Measurements from ENCODE around the gene LHPP. TPM values are rescaled to one million over a fixed set of nuclear protein-coding genes. Genes with fewer than 3 reads are reported as not detected.

The LHPP gene
- total and polyA plus RNA-seq, 9 donors = 4.3 to 19.9 (median 12.6) TPM

DNA sequence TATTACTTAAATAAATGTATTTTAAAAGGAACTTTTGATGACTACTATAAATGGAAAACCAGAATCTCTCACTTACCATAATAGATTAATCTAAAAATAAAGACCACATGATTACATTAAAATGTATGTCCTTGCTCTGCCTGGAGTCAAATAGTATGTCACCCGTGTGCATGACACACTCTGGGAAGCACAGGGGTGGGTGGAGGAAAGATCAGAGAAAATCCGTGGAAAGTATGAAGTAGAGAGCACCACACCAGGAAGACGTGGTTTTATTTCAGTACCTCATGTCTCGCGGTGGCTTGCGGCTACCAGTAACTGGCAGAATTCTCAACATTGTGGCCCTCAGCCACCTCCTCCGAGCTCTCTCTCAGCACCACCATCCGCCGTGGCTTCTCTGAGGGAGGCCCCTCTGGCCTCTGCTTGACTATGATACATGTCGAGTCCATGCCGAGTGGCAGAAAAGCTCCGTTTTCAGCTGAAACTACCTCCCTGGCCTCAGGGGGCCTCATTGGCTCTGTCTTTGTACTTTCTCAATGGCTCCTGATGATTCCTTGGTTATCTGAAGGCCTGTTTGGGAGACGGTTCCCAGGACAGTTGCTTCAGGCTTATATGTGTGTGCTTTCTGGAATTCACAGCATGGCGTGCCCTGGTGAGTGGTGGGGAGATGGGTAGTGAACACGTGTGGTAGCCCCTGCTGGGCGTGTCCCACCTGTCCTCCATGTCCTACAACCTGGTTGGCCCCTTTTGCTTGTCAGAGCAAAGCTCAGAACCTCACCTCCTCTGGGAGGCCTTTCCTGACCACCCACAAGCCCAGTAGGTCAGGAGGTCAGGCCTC, 49.8 kb downstream of the LHPP start:
- no peak for DNase-seq
- Histone ChIP-seq H3K4me3 (no peak overlapping the region), H3K4me1 (ENCODE audit: insufficient read depth) (no peaks in the 10 kb centered on the region), H3K27ac (no peak overlapping the region), H3K27me3 (no peaks in the 10 kb centered on the region), H3K9me3 (no peaks in the 10 kb centered on the region), H3K36me3 (no peaks in the 10 kb centered on the region)
- WGBS, 3 donors = 88 to 94% (median 91%) methylated on average over 16 of the region's 16 CpGs
- intact Hi-C loops (cut with DNase I) = no loop called here
- no peak for TF ChIP-seq POLR2A (IDR thresholded peaks at IDR 0.05)
- no peak for TF ChIP-seq EP300 (IDR thresholded peaks at IDR 0.05)
- no peak for TF ChIP-seq CTCF (IDR thresholded peaks at IDR 0.05)

DNA sequence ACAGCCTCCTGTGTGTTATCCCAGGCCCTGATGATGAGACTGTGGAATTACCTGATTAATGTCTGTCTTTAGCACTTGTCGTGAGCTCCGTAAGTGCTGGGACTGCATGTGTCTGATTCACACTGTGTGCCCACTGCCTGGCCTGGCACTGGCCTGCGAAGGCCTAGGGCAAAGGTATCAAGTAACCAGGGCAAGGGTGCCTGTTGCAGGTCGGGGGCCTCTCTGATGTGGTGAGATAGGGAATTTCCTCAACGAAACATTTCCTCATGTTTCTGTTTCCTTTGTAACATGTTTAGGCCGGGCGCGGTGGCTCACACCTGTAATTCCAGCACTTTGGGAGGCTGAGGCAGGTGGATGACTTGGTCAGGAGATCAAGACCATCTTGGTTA, 50.4 kb downstream of the LHPP start:
- Histone ChIP-seq H3K27ac (no peak overlapping the region), H3K4me3 (no peak overlapping the region), H3K9me3 (no peaks in the 10 kb centered on the region), H3K4me1 (ENCODE audit: insufficient read depth) (no peaks in the 10 kb centered on the region), H3K27me3 (no peaks in the 10 kb centered on the region), H3K36me3 (no peaks in the 10 kb centered on the region)
- no peak for TF ChIP-seq POLR2A (IDR thresholded peaks at IDR 0.05)
- no peak for TF ChIP-seq EP300 (IDR thresholded peaks at IDR 0.05)
- 94 to 97% (median 96%) methylated on average over 8 of the region's 8 CpGs for WGBS, 3 donors
- intact Hi-C loops (cut with DNase I) = no loop called here
- no peak for DNase-seq

DNA sequence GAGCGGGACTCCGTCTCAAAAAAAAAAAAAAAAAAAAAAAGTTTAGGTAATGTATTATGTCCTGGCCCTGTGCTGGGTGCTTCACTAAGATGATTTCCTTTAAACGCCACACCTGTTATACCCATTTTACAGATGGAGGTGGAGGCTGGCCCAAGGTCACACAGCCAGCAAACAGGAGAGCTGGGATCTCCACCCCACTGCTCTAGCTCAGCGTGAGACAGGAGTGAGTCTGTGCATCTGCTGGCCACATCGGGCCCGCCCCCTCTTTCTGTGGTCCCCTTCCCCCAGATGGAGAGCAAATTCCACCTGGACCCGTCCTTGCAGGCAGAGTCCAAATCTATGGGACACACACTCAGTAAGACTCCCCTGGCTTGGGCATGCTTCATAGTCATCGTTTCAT, 51.0 kb downstream of the LHPP start:
- H3K9me3 ChIP-seq = no peaks in the 10 kb centered on the region
- TF ChIP-seq POLR2A (IDR thresholded peaks at IDR 0.05) (no peak), EP300 (IDR thresholded peaks at IDR 0.05) (no peak), CTCF (IDR thresholded peaks at IDR 0.05) (no peak)
- no peaks in the 10 kb centered on the region for H3K4me1 ChIP-seq (ENCODE audit: insufficient read depth)
- WGBS, 3 donors = 94% methylated on average over 6 to 8 of the region's 8 CpGs
- intact Hi-C loops (cut with DNase I) = no loop called here
- no peaks in the 10 kb centered on the region for H3K36me3 ChIP-seq
- H3K27me3 ChIP-seq = no peaks in the 10 kb centered on the region
- no peak for DNase-seq
- H3K4me3 ChIP-seq = no peak overlapping the region
- H3K27ac ChIP-seq = no peak overlapping the region

DNA sequence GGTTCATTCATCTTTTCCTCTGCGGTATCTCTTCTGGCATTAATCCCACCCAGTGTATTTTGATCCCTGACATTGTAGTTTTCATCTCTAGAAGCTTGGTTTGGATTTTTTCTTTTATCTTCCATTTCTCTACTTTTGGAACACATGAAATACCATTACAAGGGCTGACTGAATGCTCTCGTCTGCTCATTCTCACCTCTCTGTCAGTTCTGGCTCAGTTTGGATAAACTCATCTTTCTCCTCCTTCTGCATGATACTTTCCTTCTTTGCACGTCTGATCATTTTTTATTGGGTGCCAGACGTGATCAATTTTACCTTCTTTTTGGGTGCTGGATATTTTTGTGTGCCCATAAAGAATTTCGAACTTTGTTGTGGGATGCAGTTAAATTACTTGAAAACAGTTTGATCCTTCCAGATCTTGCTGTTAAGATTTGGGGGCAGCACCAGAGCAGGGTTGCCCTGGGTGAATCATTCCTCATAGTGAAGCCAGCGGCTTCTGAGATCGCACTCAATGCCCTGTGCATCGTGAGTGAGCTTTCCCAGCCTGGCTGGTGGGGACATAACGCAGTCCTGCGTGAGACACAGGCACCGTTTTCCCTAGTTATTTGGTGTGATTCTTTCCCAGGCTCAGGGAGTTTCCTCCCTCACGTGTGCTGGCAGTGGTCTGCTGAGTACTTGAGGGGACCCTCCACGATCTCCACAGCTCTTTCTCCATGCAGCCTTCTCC, 53.8 kb downstream of the LHPP start:
- H3K4me1 ChIP-seq (ENCODE audit: insufficient read depth) = no peaks in the 10 kb centered on the region
- no peaks in the 10 kb centered on the region for H3K9me3 ChIP-seq
- no peak for DNase-seq
- H3K27ac ChIP-seq = no peak overlapping the region
- intact Hi-C loops (cut with DNase I) = no loop called here
- H3K36me3 ChIP-seq = no peaks in the 10 kb centered on the region
- no peaks in the 10 kb centered on the region for H3K27me3 ChIP-seq
- whole genome bisulfite sequencing, 3 donors = 72 to 83% (median 82%) methylated on average over 13 of the region's 13 CpGs
- H3K4me3 ChIP-seq = no peak overlapping the region
- TF ChIP-seq POLR2A (IDR thresholded peaks at IDR 0.05) (no peak), EP300 (IDR thresholded peaks at IDR 0.05) (no peak), CTCF (IDR thresholded peaks at IDR 0.05) (no peak)

GRCh38 chr10:124516181-124516580, 54.6 kb downstream of the LHPP start:
- H3K27me3 ChIP-seq = no peaks in the 10 kb centered on the region
- TF ChIP-seq POLR2A (IDR thresholded peaks at IDR 0.05) (no peak), EP300 (IDR thresholded peaks at IDR 0.05) (no peak), CTCF (IDR thresholded peaks at IDR 0.05) (no peak)
- no peak for DNase-seq
- intact Hi-C loops (cut with DNase I) = no loop called here
- no peaks in the 10 kb centered on the region for H3K9me3 ChIP-seq
- no peak overlapping the region for H3K4me3 ChIP-seq
- no peaks in the 10 kb centered on the region for H3K4me1 ChIP-seq (ENCODE audit: insufficient read depth)
- 94 to 96% (median 94%) methylated on average over 9 of the region's 9 CpGs for WGBS, 3 donors
- H3K36me3 ChIP-seq = no peaks in the 10 kb centered on the region
- no peak overlapping the region for H3K27ac ChIP-seq
